ENCODE results near the gene TSPAN4. TPM values are rescaled to one million over a fixed set of nuclear protein-coding genes. Genes with fewer than 3 reads are reported as not detected.

TSPAN4 gene
- total and polyA plus RNA-seq, 9 of the 15 experiments (the other 6 are each of a cell fraction or from before 2014, with no cell fraction given): 0.07 to 31.0 (median 15.7) TPM

DNA sequence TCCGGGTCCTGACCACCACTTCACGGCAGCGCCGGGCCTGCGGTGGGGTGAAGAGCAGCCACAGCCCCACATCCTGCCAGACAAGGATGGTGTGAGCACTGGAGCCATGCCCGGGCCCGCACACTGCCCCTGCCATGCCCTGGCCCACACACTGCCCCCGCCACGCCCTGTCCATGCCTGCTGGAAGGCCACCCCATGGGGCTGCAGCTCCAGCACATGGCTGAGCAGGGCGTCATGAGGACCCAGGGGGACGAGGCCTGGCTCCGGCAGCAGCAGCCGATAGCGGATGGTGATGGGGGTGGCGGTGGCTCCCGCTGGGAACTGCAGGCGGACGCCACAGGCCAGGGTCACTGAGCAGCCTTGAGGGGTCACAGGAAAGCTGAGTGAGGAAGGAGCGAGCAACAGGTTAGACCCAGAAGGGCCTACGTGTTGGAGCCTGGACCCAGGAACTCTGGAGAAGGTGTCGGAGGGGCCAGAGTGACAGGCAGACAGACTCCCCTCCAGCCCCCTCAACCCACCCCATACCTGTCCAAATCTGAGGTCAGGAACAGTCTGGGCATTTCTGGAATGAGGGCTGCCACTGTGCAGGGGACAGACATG lies 40.5 kb upstream of the TSPAN4 start:
- H3K9ac ChIP-seq (ENCODE audit: insufficient read depth in 1 of 2, low read depth in 2 of 2, low read length in 2 of 2): peak overlapping the region in 1 of 2 experiments; percentile 97; a peak in 1 of 4 replicates
- no TSS peak for BruUV-seq (replicated peaks)
- FAIRE-seq: no peak
- no peak overlapping the region for H2AFZ ChIP-seq (ENCODE audit: low read depth, low read length)
- TF ChIP-seq POLR2G (IDR thresholded peaks at IDR 0.05; ENCODE audit: low read depth, low read length) (0 out of 2 replicates have a peak, but pooled peaks have one; percentile 50), RBM22 (IDR thresholded peaks at IDR 0.05; ENCODE audit: low read depth, low read length, poor library complexity, severe bottlenecking) (peak; percentile 42), HNRNPL (IDR thresholded peaks at IDR 0.05; ENCODE audit: low read depth, low read length) (peak; percentile 16; the same call in 1 of the 2 replicates)
- TF ChIP-seq, protein P1, sequence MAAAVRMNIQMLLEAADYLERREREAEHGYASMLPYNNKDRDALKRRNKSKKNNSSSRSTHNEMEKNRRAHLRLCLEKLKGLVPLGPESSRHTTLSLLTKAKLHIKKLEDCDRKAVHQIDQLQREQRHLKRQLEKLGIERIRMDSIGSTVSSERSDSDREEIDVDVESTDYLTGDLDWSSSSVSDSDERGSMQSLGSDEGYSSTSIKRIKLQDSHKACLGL (CRISPR knock-in tag; IDR thresholded peaks at IDR 0.05; ENCODE audit: borderline replicate concordance, poor library complexity, severe bottlenecking): no peak
- TF ChIP-seq, protein P2, sequence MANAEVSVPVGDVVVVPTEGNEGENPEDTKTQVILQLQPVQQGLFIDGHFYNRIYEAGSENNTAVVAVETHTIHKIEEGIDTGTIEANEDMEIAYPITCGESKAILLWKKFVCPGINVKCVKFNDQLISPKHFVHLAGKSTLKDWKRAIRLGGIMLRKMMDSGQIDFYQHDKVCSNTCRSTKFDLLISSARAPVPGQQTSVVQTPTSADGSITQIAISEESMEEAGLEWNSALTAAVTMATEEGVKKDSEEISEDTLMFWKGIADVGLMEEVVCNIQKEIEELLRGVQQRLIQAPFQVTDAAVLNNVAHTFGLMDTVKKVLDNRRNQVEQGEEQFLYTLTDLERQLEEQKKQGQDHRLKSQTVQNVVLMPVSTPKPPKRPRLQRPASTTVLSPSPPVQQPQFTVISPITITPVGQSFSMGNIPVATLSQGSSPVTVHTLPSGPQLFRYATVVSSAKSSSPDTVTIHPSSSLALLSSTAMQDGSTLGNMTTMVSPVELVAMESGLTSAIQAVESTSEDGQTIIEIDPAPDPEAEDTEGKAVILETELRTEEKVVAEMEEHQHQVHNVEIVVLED (CRISPR knock-in tag; IDR thresholded peaks at IDR 0.05): no peak
- TF ChIP-seq, protein P3, sequence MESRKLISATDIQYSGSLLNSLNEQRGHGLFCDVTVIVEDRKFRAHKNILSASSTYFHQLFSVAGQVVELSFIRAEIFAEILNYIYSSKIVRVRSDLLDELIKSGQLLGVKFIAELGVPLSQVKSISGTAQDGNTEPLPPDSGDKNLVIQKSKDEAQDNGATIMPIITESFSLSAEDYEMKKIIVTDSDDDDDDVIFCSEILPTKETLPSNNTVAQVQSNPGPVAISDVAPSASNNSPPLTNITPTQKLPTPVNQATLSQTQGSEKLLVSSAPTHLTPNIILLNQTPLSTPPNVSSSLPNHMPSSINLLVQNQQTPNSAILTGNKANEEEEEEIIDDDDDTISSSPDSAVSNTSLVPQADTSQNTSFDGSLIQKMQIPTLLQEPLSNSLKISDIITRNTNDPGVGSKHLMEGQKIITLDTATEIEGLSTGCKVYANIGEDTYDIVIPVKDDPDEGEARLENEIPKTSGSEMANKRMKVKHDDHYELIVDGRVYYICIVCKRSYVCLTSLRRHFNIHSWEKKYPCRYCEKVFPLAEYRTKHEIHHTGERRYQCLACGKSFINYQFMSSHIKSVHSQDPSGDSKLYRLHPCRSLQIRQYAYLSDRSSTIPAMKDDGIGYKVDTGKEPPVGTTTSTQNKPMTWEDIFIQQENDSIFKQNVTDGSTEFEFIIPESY (CRISPR knock-in tag; IDR thresholded peaks at IDR 0.05): peak; percentile 95
- no peaks in the 10 kb centered on the region for H3K27me3 ChIP-seq (ENCODE audit: control insufficient read depth in 2 of 2, insufficient read depth in 2 of 2, low read length in 2 of 2)
- peaks cover 7 to 96% of the 10 kb centered on the region in 2 experiments; a peak in 4 of 5 replicates for H3K4me1 ChIP-seq (replicated peaks in 1 of 2; ENCODE audit: control insufficient read depth in 2 of 2, insufficient read depth in 2 of 2, low read length in 2 of 2)
- no peak overlapping the region for H3K4me2 ChIP-seq (ENCODE audit: insufficient read depth, low read length)
- DNase-seq (ENCODE audit: extremely low read depth in 1 of 4, low spot score in 3 of 4): no peak
- no peaks in the 10 kb centered on the region for H3K9me1 ChIP-seq (ENCODE audit: control insufficient read depth, insufficient read depth, low read length)
- ChIA-PET POLR2A (interaction anchor here (0.5 to 1.0 kb wide), 5 partner anchors 9 to 110 kb away, joined by 3 to 4 read pairs (median 3); no protein-coding TSS in a partner anchor), CTCF (ENCODE audit: low intra/inter-chr PET ratio) (no interaction called here)
- peaks cover 38% of the 10 kb centered on the region; the same call in 1 of the 3 replicates for H3K36me3 ChIP-seq (ENCODE audit: control insufficient read depth, insufficient read depth, low read length)
- H3K9me3 ChIP-seq (replicated peaks; ENCODE audit: control insufficient read depth, insufficient read depth, low read depth, low read length): no peaks in the 10 kb centered on the region
- ATAC-seq: no peak
- no peaks in the 10 kb centered on the region for H4K20me1 ChIP-seq (replicated peaks; ENCODE audit: control insufficient read depth, insufficient read depth, low read length)
- no peak overlapping the region for H3K27ac ChIP-seq (ENCODE audit: extremely low read depth, low read depth, low read length)
- WGBS (ENCODE audit: insufficient coverage, low coverage, missing lambda C conversion rate): 92% methylated on average over 10 of the region's 21 CpGs
- H3K79me2 ChIP-seq (ENCODE audit: control insufficient read depth, insufficient read depth, low read length): peaks cover 24% of the 10 kb centered on the region; the same call in 2 of the 3 replicates
- in situ Hi-C loops (cut with MboI) (no loop called here), intact Hi-C loops (cut with micrococcal nuclease) (no loop called here)
- no peak overlapping the region for H3K4me3 ChIP-seq

Measured in K562 (cell line).